ENCODE data around the gene ZNF771.

DNA sequence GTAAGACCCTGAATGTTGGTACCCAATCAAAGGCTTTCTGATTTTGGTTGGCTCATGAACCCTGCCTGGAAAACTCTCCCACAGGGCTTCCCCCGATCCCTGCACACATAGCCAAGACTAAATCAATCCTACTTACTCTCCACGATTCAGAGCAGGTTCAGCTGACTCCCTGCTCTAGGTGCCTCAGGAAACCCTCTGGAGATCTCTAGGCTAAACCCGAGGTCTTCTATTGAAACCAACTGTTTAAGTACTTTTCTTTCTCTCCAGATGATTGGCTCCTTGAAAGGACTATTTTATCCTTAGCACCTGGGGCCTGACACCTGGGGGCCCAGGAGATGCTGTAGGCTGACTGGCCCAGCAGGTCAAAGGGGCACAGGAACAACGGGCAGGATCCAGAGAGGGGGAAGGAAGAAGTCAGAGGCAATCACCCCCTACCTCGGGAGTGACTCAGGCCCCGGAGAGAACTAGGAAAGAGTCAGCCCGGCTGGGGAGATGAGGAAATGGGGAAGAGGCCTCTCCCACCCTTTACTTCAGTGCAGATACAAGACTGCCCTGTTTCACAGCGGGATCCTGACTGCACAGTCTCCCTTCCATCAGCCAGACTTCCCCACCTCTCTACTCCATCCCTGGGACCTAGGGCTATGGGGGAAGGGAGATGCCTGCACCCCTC is 39.1 kb upstream of the ZNF771 start:
- TF ChIP-seq, protein P1, sequence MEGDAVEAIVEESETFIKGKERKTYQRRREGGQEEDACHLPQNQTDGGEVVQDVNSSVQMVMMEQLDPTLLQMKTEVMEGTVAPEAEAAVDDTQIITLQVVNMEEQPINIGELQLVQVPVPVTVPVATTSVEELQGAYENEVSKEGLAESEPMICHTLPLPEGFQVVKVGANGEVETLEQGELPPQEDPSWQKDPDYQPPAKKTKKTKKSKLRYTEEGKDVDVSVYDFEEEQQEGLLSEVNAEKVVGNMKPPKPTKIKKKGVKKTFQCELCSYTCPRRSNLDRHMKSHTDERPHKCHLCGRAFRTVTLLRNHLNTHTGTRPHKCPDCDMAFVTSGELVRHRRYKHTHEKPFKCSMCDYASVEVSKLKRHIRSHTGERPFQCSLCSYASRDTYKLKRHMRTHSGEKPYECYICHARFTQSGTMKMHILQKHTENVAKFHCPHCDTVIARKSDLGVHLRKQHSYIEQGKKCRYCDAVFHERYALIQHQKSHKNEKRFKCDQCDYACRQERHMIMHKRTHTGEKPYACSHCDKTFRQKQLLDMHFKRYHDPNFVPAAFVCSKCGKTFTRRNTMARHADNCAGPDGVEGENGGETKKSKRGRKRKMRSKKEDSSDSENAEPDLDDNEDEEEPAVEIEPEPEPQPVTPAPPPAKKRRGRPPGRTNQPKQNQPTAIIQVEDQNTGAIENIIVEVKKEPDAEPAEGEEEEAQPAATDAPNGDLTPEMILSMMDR (IDR thresholded peaks at IDR 0.05) = no peak
- TF ChIP-seq POLR2A (IDR thresholded peaks at IDR 0.05) (no peak), EP300 (IDR thresholded peaks at IDR 0.05) (no peak)
